Measurements from ENCODE around the gene LNP1. TPM values are rescaled to one million over a fixed set of nuclear protein-coding genes. Genes with fewer than 3 reads are reported as not detected.
A peak's percentile ranks its signal among the peaks of the same experiment; 100 is the strongest.

LNP1 gene
- total and polyA plus RNA-seq, 2 of the 13 experiments (the other 11 are each of a cell fraction or from before 2014, with no cell fraction given), result 3.6 to 7.0 TPM

DNA sequence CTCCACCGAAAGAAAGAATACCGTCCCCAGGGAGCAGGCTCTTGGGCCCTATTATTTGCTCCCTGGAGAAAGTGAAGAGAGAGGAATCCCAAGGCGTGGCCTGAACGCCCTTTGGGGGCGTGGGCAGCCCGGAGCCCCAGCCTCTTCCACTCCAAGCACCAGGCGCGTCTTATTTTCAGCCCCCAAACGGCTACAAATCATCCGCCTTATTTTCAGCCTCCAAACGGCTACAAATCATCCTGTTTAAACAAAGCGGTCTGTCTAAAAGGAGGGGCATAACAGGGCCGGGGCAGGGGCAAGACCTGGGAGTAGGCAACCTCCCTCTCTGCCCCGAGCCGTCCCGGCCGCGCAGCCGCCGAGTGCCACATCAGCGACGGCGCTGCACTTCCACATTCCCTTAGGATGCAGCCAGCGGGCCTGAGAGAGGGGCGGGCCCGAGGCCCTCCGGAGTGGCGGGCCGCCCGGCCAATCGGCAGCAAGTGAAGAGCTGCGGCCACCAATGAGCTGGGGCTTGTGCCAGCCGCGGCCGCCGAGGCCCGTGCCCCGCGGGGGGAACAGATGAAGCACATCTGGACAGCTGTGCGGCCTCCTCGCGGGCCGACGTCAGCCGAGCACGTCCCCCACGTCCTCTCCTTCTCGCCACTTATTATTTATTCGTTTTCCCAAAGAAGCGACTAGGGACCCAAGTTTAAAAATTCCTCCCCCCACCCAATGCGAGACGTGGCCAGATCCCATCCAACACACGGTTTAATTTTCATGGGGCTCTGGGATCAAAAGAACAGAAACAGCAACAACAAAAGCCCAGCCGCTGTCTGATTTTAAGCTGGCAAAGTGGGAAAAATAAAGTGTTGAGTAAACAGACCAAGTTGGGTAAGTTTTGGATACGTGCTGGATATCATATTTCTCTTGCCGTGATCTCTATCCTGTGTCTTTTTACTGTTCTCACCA is 91.0 kb downstream of the LNP1 start, which contains the start of gene TMEM45A (continued):
- TF ChIP-seq GLMP (CRISPR knock-in tag; IDR thresholded peaks at IDR 0.05; ENCODE audit: borderline replicate concordance) (no peak), ZNF501 (CRISPR knock-in tag; IDR thresholded peaks at IDR 0.05) (peak; percentile 79; the same call in 1 of the 2 replicates), ZNF678 (CRISPR knock-in tag; IDR thresholded peaks at IDR 0.05) (0 out of 2 replicates have a peak, but pooled peaks have one; percentile 52), ZNF563 (CRISPR knock-in tag; IDR thresholded peaks at IDR 0.05) (peak; percentile 51), ZNF121 (CRISPR knock-in tag; IDR thresholded peaks at IDR 0.05) (no peak), ZNF792 (CRISPR knock-in tag; IDR thresholded peaks at IDR 0.05) (peak; percentile 68; the same call in 1 of the 2 replicates), MZF1 (CRISPR knock-in tag; IDR thresholded peaks at IDR 0.05; ENCODE audit: borderline replicate concordance) (no peak), NR0B2 (CRISPR knock-in tag; IDR thresholded peaks at IDR 0.05) (peak; percentile 77), MIER3 (CRISPR knock-in tag; IDR thresholded peaks at IDR 0.05; ENCODE audit: borderline replicate concordance) (no peak; the same call in 1 of the 2 replicates), TBL1XR1 (IDR thresholded peaks at IDR 0.05; ENCODE audit: borderline replicate concordance, low read length, partially characterized antibody) (no peak), ZXDC (CRISPR knock-in tag; IDR thresholded peaks at IDR 0.05) (no peak), CBX2 (IDR thresholded peaks at IDR 0.05; ENCODE audit: low read depth, low read length) (no peak), CBX2 (CRISPR knock-in tag; IDR thresholded peaks at IDR 0.05; ENCODE audit: low read depth) (no peak), ZSCAN31 (CRISPR knock-in tag; IDR thresholded peaks at IDR 0.05; ENCODE audit: low read depth) (peak; percentile 29; the same call in 1 of the 2 replicates), ZNF24 (IDR thresholded peaks at IDR 0.05) (no peak), RFX1 (IDR thresholded peaks at IDR 0.05) (no peak), RBFOX2 (IDR thresholded peaks at IDR 0.05; ENCODE audit: low read depth, low read length) (peak; percentile 92), ZFP90 (CRISPR knock-in tag; IDR thresholded peaks at IDR 0.05; ENCODE audit: borderline replicate concordance) (0 out of 2 replicates have a peak, but pooled peaks have one; percentile 48), ZNF543 (CRISPR knock-in tag; IDR thresholded peaks at IDR 0.05) (peak; percentile 61; the same call in 1 of the 2 replicates)
- TF ChIP-seq, protein P1, sequence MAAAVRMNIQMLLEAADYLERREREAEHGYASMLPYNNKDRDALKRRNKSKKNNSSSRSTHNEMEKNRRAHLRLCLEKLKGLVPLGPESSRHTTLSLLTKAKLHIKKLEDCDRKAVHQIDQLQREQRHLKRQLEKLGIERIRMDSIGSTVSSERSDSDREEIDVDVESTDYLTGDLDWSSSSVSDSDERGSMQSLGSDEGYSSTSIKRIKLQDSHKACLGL (CRISPR knock-in tag; IDR thresholded peaks at IDR 0.05), result peak; percentile 79
- TF ChIP-seq, protein P2, sequence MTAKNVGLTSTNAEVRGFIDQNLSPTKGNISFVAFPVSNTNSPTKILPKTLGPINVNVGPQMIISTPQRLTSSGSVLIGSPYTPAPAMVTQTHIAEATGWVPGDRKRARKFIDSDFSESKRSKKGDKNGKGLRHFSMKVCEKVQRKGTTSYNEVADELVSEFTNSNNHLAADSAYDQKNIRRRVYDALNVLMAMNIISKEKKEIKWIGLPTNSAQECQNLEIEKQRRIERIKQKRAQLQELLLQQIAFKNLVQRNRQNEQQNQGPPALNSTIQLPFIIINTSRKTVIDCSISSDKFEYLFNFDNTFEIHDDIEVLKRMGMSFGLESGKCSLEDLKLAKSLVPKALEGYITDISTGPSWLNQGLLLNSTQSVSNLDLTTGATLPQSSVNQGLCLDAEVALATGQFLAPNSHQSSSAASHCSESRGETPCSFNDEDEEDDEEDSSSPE (CRISPR knock-in tag; IDR thresholded peaks at IDR 0.05), result peak; percentile 78
- TF ChIP-seq, protein P3, sequence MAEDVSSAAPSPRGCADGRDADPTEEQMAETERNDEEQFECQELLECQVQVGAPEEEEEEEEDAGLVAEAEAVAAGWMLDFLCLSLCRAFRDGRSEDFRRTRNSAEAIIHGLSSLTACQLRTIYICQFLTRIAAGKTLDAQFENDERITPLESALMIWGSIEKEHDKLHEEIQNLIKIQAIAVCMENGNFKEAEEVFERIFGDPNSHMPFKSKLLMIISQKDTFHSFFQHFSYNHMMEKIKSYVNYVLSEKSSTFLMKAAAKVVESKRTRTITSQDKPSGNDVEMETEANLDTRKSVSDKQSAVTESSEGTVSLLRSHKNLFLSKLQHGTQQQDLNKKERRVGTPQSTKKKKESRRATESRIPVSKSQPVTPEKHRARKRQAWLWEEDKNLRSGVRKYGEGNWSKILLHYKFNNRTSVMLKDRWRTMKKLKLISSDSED (CRISPR knock-in tag; IDR thresholded peaks at IDR 0.05), result no peak
